H1 (cell line): Measurements from ENCODE around the gene CAMTA1.

ENCODE experiments used
- CTCF ChIP-seq, 3 experiments: IDR thresholded peaks; 1 replicate in 2 of 3; 2 replicates in 1 of 3; pipeline versions ENCODE4 v1.5.1 to v1.6.1; 2011; ENCODE audit warnings: low read length in 3 of 3, mild to moderate bottlenecking in 3 of 3, inconsistent platforms in 2 of 3, low read depth in 1 of 3, moderate library complexity in 1 of 3; ENCODE audit not compliant: insufficient read depth in 1 of 3; ENCODE audit errors: control extremely low read depth in 1 of 3
- EZH2 ChIP-seq: fragments of 200-600 bp; sonication (generic); IDR thresholded peaks from 2 replicates; pipeline ENCODE4 v1.7.1; 2012; ENCODE audit warnings: low read depth, mild to moderate bottlenecking, moderate library complexity, low read length, inconsistent platforms; ENCODE audit not compliant: severe bottlenecking
- POLR2A ChIP-seq, 2 experiments: IDR thresholded peaks; 1 replicate in 1 of 2; 2 replicates in 1 of 2; pipeline ENCODE4 v1.6.1; 2011; ENCODE audit warnings: low read depth in 2 of 2, low read length in 2 of 2, mild to moderate bottlenecking in 2 of 2; ENCODE audit errors: control extremely low read depth in 1 of 2

GRCh38 chr1:6824665-6825368 lies 39.6 kb downstream of the CAMTA1 start:
- TF ChIP-seq CTCF (IDR thresholded peaks at IDR 0.05; ENCODE audit: control extremely low read depth in 1 of 3, insufficient read depth in 1 of 3, low read depth in 1 of 3, low read length in 3 of 3) (no peak), EZH2 (no peak), POLR2A (IDR thresholded peaks at IDR 0.05; ENCODE audit: control extremely low read depth in 1 of 2, low read depth in 2 of 2, low read length in 2 of 2) (no peak)
